Stimulated activated CD4-positive, alpha-beta T cell treated with anti-CD3 and anti-CD28 coated beads, Interleukin-1b, Interleukin-23, amount 100 ng/mL, for 1 hour (primary cell): ENCODE results near the gene PSME3IP1.
"Not testable (repeated sequence)": the region's sequence is repeated elsewhere in the genome, so short reads cannot be mapped to it uniquely, and the experiment has no call there.

Experiments
- DNase-seq, 2 donors: peaks; one replicate each; pipeline ENCODE4 v3.0.0-alpha.2; 2020; ENCODE audit warnings: low read depth in 2 of 2

PSME3IP1 gene

DNA sequence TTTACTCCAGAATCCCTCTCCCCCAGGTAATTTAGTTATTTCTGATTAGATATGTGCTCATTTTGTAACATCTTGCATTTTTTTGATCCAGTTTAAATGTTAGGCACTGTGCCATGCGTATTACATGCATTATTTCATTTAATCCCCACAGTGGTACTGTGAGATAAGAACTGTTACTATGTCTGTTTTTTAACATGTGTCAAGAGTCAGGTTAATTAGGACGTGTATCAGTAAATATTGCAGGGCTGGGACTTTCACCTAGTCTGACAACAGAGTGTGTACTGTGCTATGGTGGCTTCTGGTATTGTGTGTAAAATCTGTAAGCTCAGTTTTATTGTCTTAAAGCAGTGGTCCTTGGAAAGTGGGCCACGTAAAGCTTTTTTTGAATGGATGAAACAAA lies 10.9 kb upstream of the PSME3IP1 start:
- no peak for DNase-seq

DNA sequence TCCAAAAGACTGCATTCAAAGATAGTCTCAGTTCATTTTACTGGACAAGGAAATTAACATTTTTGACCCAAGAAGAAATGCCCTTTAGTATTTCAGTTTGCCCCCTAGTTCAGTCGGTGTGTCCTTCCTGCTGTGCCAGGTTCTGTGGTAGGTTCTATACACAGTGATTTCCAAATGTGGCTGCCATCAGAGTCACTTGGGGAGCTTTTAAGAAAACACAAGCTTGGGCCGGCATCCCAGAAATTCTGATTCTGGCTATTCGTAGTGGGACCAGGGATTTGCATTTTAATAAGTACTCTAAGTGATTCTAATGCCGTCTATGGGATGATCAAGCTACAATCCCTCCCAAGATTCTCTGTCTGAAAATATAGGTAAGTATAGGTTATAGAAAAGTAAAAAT lies 10.4 kb upstream of the PSME3IP1 start:
- no peak for DNase-seq

DNA sequence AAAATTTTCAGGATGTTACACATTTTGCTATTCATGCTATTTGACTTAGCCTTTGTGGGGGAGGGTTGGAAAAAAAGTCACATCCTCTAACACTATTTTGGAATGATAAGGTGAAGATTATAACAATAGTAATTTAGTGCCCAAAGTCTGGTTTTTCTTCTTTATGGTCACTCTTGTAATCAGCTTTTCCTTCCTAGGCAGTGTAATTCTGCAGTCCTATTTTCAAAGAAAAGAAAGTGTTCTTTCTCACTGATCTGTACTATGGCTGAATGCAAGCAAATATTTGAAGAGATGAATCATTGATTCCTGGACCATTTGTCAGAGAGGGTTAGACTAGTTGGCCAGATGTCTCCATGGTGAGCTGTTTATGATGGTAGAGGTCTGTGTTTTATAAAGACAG lies 8.7 kb upstream of the PSME3IP1 start:
- DNase-seq, result no peak

DNA sequence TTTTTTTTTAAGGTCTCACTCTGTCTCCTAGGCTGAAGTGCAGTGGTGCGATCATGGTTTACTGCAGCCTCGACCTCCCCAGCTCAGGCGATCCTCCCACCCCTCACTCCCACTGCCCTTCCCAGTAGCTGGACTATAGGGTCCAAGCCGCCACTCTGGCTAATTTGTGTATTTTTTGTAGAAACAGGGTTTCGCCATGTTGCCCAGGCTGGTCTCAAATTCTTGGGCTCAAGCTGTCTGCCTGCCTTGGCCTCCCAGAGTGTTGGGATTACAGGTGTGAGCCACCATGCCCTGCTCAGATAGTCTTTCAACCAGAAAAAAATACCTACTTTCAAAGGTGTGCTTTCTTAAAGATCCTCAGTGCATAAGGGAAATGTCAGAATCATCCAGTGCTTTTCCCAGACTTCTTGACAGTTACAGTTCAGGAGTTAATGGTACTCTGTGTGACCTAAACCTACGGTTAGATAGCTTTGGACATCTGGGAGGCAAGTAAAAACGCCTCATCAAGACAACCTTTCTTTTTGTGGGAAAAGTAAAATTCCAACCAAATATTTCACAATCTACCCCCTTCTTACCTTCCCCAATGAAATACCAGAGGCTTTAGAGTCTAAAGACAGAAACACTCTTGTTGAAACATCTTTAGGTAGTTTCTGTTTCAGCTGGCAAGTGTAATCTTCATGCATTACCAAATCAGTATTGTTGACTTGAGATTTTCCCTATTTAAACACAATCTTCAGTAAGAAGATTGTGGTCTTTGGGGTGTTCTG lies 7.1 kb upstream of the PSME3IP1 start:
- no peak for DNase-seq

DNA sequence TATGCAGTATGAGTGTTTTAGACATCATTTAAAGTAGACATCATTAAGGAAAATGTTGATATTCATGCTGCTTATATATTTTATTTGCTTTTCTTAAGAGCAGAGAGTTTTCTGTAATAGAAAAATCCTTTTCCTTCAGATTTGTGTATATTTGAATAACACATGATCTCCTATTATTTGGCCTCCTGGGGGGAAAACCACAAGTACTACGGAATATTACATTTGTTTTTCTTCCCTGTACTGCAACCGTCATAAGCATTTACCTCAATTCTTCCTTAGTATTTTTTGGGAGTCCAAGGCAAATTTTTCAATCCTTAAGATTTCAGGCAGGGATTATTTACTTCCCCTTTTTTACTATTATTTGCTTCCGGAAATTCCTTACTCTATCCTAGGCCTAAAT lies 6.3 kb upstream of the PSME3IP1 start:
- DNase-seq, result no peak

DNA sequence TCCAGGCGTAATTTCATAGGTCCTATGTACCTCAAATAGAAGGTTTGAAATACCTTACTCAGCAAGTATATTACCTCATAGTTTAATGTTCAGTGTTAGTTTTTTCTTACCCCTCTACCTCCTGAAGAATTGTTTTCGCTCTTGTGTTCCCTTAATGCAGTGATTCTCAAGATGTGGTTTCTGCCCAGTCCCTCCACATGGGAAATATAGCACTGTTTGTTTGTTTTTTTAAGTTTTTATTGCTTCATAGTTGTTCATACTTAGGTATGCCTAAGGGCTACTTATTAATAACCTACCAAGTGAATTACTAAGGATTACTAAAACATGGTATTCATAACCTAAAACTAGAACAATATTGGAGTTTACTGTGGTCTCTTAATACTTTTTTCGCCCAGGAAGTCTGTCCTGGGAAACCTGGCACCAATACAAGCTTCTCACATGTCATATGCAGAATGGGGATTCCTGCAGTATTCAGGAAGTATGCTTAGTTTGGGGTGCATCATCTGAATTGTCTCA lies 5.3 kb upstream of the PSME3IP1 start:
- no peak for DNase-seq

DNA sequence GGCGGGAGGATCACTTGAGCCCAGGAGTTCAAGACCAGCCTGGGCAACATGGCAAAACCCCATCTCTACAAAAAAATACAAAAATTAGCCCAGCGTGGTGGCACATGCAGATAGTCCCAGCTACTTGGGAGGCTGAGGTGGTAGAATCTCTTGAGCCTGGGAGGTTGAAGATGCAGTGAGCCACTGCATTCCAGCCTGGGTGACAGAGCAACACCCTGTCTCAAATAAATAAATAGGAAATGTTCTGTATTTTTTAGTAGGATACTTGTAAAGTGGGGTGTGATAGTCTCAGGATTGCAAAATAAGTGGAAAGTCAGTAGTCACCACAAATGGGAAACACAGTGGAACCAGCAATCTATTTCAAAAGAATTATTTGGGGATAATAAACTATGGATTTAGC lies 4.3 kb upstream of the PSME3IP1 start:
- DNase-seq, result no peak

DNA sequence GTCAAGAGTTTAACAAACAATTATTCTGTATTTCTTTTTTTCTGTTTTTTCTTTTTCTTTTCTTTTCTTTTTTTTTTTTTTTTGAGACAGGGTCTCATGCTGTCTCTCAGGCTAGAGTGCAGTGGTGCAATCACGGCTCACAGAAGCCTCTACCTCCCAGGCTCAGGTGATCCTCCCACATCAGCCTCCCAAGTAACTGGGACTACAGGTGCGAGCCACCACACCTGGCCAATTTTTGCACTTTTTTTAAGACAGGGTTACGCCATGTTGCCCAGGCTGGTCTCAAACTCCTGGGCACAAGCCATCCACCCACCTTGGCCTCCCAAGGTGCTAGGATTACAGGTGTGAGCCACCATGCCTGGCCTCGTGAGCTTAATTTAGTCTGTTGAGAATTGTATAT lies 3.7 kb upstream of the PSME3IP1 start:
- DNase-seq, result not testable (repeated sequence)

DNA sequence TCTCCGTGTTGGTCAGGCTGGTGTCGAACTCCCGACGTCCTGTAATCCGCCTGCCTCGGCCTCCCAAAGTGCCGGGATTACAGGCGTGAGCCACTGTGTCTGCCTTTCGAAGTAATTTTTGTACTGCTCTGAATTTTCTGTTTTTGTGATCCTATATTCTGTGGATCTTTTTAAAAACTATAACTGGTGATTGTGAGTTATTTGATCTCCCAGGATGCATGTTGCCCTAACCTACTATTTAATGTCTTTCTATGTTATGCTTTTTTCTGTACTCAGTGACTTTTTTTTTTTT lies 2.8 kb upstream of the PSME3IP1 start:
- DNase-seq, result no peak

DNA sequence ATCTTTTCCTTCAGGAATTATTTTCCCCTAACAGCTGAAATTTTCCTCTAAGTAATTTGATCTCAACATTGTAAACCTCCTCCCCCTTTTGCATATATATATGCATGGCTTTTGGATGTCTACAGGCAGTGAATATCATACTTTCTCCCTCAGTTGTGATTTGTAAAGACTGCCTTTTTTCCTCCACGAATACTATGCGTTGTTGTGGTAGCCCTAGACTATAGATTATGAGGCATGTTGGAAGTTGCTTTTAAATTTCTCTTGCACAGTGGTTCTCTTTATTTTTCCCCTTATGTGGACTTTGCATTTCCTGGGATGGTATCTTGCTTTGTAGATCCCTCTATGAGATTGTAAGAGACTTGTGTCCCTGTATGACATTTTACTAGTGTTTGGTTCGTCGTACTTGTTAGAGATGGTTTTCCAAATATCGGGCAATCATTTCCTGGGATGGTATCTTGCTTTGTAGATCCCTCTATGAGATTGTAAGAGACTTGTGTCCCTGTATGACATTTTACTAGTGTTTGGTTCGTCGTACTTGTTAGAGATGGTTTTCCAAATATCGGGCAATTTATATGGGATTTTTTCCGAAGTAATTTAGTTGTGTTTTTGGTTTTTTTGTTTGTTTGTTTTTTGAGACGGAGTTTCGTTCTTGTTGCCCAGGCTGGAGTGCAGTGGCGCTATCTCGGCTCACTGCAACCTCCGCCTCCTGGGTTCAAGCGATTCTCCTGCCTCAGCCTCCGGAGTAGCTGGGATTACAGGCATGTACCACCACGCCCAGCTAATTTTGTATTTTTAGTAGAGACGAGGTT lies 2.3 kb upstream of the PSME3IP1 start:
- DNase-seq, result not testable (repeated sequence)

DNA sequence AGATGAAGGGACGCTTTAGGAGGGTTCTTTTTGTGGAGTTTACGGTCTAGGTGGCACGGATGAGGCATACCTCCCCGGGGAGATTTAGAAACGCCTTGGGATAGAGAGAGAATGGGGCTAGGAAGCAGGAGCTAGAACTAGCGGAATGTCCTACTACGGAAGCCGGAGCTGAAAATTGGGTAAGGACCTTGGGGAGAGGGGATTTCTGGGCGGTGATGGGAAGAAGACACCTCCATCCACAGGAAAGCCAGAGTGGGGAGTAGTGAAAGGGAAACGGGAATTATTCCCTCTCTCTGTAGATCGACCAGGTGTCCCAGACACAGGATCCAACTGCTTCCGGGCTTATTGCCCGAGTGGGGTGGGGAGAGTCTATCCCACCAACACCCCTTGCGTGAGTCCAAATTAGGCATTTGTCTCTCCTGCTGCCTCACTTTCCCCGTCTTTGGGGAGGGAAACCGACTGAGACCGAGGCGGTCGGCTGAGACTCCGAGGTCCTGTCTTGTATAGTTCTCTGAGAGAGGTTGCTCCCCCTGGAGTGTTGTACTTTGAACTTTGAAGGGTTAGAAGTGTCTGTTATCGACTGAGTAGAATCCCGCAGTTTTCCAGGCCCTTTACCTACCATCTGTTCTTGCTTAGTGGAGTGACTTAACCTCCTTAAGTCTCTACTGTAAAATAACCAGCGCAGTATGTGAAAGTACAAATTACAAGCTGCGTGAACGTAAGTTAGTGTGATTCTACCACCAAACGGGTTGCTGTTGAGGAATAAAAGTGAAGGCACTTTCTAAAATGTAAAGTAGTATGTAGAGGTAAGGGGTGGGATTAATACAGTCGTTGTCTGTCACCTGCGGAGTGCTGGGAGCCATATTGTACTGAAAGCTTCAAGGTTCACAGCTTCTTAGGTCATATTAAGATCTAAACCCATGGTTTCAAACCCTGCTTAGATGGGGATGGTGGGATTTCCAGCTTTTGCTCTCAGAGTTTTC lies 1.3 kb upstream of the PSME3IP1 start:
- no peak for DNase-seq

DNA sequence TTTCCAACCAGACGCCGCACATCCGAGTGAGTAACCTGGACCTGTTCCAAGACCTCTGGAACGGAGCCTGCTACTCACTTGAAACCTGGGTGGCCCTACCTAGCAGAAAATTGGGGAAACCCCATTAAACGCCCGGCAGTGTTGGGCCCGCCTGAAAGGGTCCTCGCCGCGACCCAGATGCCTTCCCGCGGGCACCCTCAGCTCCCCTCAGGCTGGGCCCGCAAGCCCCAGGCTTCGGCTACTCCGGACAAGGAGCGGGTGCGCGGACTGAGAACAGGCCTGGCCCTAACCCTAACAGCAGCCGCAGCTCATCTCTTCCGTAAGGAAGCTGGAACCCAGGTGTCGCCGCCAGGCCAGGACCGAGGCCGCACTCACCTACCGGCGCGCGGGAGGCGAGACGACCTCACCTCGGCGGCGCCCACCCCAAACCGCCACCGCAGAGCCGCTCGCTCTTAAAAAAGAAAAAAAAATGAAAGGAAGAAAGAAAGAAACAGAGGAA lies 344 bp downstream of the PSME3IP1 start:
- DNase-seq, result peak in 1 of 2 donors; percentile 14

DNA sequence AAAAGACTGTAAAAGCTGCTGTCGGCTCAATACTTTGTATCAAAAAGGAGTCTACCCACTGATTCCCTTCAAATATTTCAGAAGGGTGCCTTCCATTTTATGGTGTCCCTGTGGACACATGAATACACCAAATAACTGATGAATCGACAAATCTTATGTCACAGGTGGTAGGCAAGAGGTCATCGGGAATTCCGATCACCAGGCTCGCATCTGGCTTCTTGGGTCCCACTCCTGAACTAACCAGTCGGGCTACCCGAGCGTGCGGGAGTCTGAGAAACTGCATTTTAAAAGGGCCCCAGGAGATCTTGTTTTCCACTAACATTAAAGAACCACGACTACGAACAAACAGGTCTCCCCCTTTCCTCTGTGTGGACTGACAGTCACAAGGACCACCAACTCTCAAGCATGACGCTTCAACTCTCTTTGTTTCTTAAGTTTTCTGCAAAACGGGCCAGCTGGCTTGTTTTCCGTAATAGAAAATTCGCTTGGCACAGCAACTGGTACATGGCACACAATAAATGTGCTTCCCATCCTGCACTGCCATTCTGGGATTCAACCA lies 873 bp downstream of the PSME3IP1 start:
- DNase-seq, result no peak

DNA sequence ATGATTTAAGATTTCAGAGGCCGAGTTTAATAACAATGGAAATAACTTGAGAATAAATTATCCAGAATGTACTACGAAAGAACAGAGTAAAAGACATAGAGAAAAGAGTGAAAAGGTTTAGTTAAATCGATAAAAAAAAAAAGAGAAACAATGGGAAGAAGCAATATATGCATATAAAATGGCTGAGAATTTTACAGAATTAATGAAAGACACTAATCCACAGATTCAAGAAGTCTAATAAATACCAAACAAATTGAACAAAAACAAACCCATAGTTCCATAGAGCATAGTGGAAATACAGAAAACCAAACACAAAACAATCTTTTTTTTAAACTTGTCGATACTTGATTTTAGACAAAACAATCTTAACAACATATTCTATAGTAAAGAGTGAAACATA lies 1.7 kb downstream of the PSME3IP1 start:
- DNase-seq, result no peak

DNA sequence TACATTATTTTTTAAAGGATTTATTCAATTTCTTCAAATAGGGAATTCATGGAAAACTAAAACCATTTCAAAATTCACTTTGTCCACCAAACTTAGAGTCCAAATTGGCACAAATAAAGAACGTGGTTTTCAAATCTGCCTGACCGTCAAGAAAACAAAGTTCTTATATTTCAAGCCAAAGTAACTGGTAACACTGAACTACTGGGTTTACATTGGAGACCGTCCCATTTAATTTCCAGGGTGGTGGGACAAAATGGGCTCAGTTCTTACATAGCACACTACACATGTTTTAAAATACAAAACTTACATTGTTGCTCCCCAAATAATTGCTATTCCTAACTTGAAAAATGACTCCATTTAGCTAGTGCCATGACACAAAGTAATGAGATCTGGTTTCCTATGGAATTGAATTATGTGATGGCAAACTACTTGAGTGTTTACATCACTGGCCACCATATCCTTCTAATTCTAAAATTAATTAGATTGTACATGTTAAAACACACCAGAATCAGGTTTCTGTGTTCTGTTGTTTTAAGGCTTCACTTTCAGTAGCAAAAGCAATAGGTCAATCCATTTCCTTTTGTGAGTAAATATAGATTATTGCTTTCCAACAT lies 6.5 kb downstream of the PSME3IP1 start:
- DNase-seq, result no peak

DNA sequence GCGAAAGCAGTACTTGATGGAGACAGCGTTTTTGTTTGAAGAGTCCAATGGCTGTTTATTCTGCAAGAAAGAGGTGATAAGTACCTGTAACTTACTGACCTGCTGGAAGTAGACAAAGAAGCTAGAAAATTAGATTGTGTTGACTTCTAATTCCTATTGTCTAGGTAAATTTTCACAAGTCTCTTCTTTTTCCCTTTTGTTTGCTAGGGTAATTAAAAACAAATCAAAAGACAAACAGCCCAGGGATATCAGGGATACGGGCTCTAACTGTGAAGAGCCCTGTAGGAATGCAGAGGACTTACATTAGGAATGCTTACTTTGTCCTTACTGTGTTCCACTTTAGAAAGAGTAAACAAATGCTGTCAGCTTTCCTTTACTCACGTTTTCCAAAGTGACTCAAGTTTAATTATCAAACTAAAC lies 7.0 kb downstream of the PSME3IP1 start:
- no peak for DNase-seq

DNA sequence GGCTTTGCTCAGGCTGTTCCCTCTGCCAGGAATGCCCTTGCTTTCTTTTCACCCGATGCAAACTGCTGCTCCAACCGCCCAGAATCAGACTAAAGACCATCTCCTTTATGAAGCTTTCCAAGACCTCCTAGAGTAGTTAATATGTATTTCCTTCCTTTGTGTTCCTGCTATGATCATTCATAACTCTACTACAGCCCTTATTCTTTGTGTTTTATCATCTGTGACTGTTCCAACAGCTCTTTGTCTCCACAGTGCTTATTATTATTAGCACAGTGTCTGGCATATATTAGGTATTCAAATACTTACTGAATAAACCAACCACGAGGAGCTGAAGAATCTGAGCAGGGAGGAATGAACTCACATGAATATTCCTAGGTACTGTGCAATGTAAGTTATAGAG lies 7.6 kb downstream of the PSME3IP1 start:
- no peak for DNase-seq

DNA sequence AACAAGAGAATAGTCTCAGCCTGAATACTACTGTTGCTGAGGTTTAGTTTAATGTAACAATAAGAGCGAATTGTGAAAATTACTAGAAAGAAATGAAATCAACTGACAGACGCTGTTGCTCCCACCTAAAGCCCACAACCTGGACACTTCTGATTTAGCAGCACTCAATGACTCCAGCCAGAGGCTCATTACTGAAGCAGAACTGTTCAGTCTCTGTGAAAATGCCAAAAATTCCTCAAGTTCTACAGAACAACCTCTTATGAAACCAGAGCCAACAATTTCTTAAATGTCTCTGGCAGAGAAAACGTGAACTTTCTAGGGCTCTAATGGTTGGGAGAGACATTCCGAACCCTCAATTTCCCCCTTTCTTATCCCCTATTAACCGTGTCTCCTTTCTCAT lies 9.9 kb downstream of the PSME3IP1 start:
- DNase-seq, result no peak

DNA sequence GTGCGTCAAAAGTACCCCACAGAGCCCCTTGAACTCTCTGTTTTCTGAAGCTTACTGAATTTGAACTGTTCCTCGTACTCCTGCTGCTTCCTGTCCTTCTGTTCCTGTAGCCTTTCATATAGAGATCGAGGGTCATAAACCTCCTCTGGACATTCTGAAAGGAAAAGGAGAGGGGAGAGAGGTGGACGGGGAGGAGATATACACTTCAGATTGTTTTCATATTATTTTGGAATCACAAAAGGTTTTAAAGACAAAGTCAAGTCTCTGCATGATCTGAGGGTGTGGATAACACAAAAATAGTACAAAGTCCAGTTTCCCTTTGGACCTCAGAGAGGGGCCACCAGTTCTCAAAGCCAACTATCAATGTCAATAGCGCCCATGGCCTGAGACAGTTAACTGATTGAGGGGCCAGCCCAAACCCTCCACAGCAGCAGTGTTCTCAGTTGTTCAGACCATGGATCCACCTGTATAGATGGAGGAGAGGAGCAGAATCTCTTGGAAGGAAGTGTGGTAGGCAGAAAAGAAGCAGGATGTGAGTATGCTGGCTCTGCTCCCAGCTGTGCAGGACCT lies 13.0 kb downstream of the PSME3IP1 start:
- no peak for DNase-seq

DNA sequence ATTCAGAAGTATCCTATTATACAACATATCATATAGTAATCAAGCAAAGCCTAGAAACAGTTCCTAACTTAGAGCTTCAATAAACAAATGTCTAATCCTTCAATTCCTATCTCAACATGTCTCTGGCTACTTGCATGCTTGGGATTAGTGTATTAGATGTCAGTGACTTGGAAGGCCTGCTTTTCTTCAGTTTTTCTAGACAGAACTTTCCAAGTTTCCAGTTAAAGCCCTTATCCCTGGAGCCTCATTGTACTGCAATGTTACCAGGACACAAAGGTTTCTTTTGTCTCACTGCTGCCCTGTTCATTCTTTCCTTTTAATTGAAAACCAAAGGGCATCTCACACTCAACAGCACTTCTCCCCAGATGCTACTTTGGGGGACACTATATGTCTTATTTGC lies 16.5 kb downstream of the PSME3IP1 start:
- no peak for DNase-seq

DNA sequence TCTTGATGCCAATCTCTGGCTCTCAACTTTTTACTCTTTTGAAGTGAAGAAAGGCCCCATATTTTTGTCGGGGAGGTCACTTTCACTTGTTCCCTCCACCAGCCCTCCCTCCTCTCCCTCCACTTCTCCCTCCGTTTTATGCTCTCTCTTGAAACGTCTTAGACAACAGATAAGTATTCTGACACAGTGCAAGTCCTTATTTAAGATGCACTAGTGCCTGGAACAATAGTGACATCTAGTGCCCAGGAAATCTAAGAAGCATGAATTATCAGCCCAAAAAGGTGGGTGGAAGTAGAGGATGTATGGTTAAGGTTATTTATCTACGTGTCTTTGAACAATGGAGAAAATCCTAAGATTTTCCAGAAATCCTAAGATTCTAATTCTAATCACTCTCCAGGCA lies 17.9 kb downstream of the PSME3IP1 start:
- DNase-seq, result no peak
